Keratinocyte (primary cell): ENCODE measurements around the gene PRKN. TPM values are rescaled to one million over a fixed set of nuclear protein-coding genes. Genes with fewer than 3 reads are reported as not detected.

Source experiments
- DNase-seq: peaks from one replicate; pipeline ENCODE4 v3.0.0-alpha.2; 2011; ENCODE audit warnings: low read depth, missing footprints, low spot score
- FAIRE-seq: peaks from 2 replicates; lab custom pipeline; 2011; peaks lifted over from hg19 to GRCh38; lab: Jason Lieb, UNC
- H2AFZ ChIP-seq: 2 replicates; pipeline ENCODE4 v1.6.0; 2012; ENCODE audit warnings: low read length, control low read depth, inconsistent platforms; ENCODE audit not compliant: control insufficient read depth
- H3K27ac ChIP-seq: 2 replicates; pipeline ENCODE4 v1.5.1; 2011; ENCODE audit warnings: low read length; ENCODE audit not compliant: control insufficient read depth, insufficient read depth
- H3K27me3 ChIP-seq: 3 replicates; pipeline ENCODE4 v1.6.0; 2011; ENCODE audit warnings: low read length; ENCODE audit not compliant: control insufficient read depth, insufficient read depth; ENCODE audit errors: extremely low read depth
- H3K36me3 ChIP-seq, 2 experiments: 2 replicates in 1 of 2; 3 replicates in 1 of 2; pipeline ENCODE4 v1.5.1; 2011; ENCODE audit warnings: low read length in 2 of 2, mild to moderate bottlenecking in 1 of 2; ENCODE audit not compliant: control insufficient read depth in 2 of 2, insufficient read depth in 2 of 2; ENCODE audit errors: extremely low read depth in 1 of 2
- H3K4me1 ChIP-seq: 3 replicates; pipeline ENCODE4 v1.5.1; 2011; ENCODE audit warnings: low read length; ENCODE audit not compliant: control insufficient read depth, insufficient read depth; ENCODE audit errors: extremely low read depth
- H3K4me2 ChIP-seq: 3 replicates; pipeline ENCODE4 v1.6.0; 2011; ENCODE audit warnings: low read depth, low read length; ENCODE audit not compliant: control insufficient read depth, insufficient read depth; ENCODE audit errors: extremely low read depth
- H3K4me3 ChIP-seq, 3 experiments: fragments of 200-600 bp in 1 of 3; sonication (generic) in 1 of 3; 2 replicates in 2 of 3; 3 replicates in 1 of 3; pipeline ENCODE4 v1.5.1; 2011 to 2016; ENCODE audit warnings: low read length in 3 of 3, mild to moderate bottlenecking in 3 of 3, control low read depth in 2 of 3, inconsistent platforms in 1 of 3, low read depth in 1 of 3, mixed read lengths in 1 of 3, mixed run types in 1 of 3, moderate library complexity in 1 of 3; ENCODE audit not compliant: control insufficient read depth in 2 of 3, insufficient read depth in 2 of 3; ENCODE audit errors: extremely low read depth in 1 of 3
- H3K79me2 ChIP-seq: 2 replicates; pipeline ENCODE4 v1.6.0; 2012; ENCODE audit warnings: low read length; ENCODE audit not compliant: control insufficient read depth, insufficient read depth
- H3K9ac ChIP-seq: 3 replicates; pipeline ENCODE4 v1.6.0; 2011; ENCODE audit warnings: low read length; ENCODE audit not compliant: control insufficient read depth, insufficient read depth; ENCODE audit errors: extremely low read depth
- H3K9me1 ChIP-seq: 3 replicates; pipeline ENCODE4 v1.6.0; 2011; ENCODE audit warnings: low read length; ENCODE audit not compliant: control insufficient read depth, insufficient read depth; ENCODE audit errors: extremely low read depth
- H3K9me3 ChIP-seq: 2 replicates; pipeline ENCODE4 v1.5.1; 2012; ENCODE audit warnings: low read depth, low read length; ENCODE audit not compliant: control insufficient read depth
- H4K20me1 ChIP-seq: 3 replicates; pipeline ENCODE4 v1.6.0; 2011; ENCODE audit warnings: low read length; ENCODE audit not compliant: control insufficient read depth, insufficient read depth; ENCODE audit errors: extremely low read depth
- CTCF ChIP-seq, 3 experiments: IDR thresholded peaks in 1 of 3; conservative IDR thresholded peaks in 1 of 3; optimal IDR thresholded peaks in 1 of 3; 2 replicates in 2 of 3; 3 replicates in 1 of 3; pipeline versions ENCODE3 to v1.5.1; 2011; ENCODE audit warnings: low read length in 3 of 3, mild to moderate bottlenecking in 3 of 3, moderate library complexity in 2 of 3, control low read depth in 1 of 3, inconsistent platforms in 1 of 3; ENCODE audit not compliant: insufficient read depth in 2 of 3; ENCODE audit errors: extremely low read depth in 1 of 3
- EZH2 ChIP-seq: IDR thresholded peaks from one replicate; pipeline ENCODE4 v1.6.1; 2012; ENCODE audit warnings: inconsistent platforms, mild to moderate bottlenecking, low read length, moderate library complexity
- dilution Hi-C: fragments of 300-500 bp; cut with MboI; formaldehyde crosslinking; loops from one replicate; pipeline ENCODE4 v1.7.0; 2020; ENCODE audit warnings: low sequenced_read_pairs; ENCODE audit not compliant: extremely low pct_ligation_motif_present
- polyA plus RNA-seq, 5 experiments: library from polyadenylated mRNA; depleted of rRNA in 3 of 5; stranded (reverse) in 3 of 5; stranded (forward) in 1 of 5; unstranded in 1 of 5; fragments of >200 nt; gene quantifications; 1 replicate in 1 of 5; 2 replicates in 3 of 5; 3 replicates in 1 of 5; pipeline versions ENCODE4 v1.2.1 to v1.2.3, GENCODE V29; 2011 to 2012; ENCODE audit warnings: missing spikeins in 2 of 5, low read depth in 1 of 5, low replicate concordance in 1 of 5

Gene PRKN
- polyA plus RNA-seq, 1 donor (not counting 4 experiments of a cell fraction or from before 2014, with no cell fraction given): 0.67 TPM

- dilution Hi-C loops: no loop called here
- DNase-seq (no peak), FAIRE-seq (no peak)
- H3K4me2 ChIP-seq: no peak overlapping the region
- H3K27ac ChIP-seq: no peak overlapping the region
- no peak overlapping the region for H2AFZ ChIP-seq
- no peaks in the 10 kb centered on the region for H4K20me1 ChIP-seq
- H3K9me3 ChIP-seq: no peaks in the 10 kb centered on the region
- H3K4me1 ChIP-seq: no peaks in the 10 kb centered on the region
- H3K27me3 ChIP-seq: no peaks in the 10 kb centered on the region
- no peaks in the 10 kb centered on the region for H3K36me3 ChIP-seq
- TF ChIP-seq EZH2 (no peak), CTCF (optimal IDR thresholded peaks at IDR 0.05 in 1 of 3, IDR thresholded peaks at IDR 0.05 in 1 of 3, conservative IDR thresholded peaks at IDR 0.05 in 1 of 3; ENCODE audit: extremely low read depth in 1 of 3, insufficient read depth in 2 of 3, low read length in 3 of 3) (no peak)
- H3K9ac ChIP-seq: no peak overlapping the region
- H3K9me1 ChIP-seq: no peaks in the 10 kb centered on the region
- no peak overlapping the region for H3K4me3 ChIP-seq
- H3K79me2 ChIP-seq: no peaks in the 10 kb centered on the region
Observed at GRCh38 chr6:161590961-161591627, 1136.5 kb downstream of the PRKN start.

GRCh38 chr6:161586887-161587286 is 1140.7 kb downstream of the PRKN start:
- FAIRE-seq: no peak
- no peak overlapping the region for H3K27ac ChIP-seq
- dilution Hi-C loops: no loop called here

More at GRCh38 chr6:161586887-161587286, 1140.7 kb downstream of the PRKN start:
- no peak for DNase-seq
- H2AFZ ChIP-seq: no peak overlapping the region
- H3K79me2 ChIP-seq: no peaks in the 10 kb centered on the region
- H3K4me3 ChIP-seq: no peak overlapping the region
- peaks cover 18% of the 10 kb centered on the region for H3K4me1 ChIP-seq
- H3K9me1 ChIP-seq: no peaks in the 10 kb centered on the region
- H3K9ac ChIP-seq: no peak overlapping the region
- H3K4me2 ChIP-seq: no peak overlapping the region
- no peak for TF ChIP-seq CTCF (optimal IDR thresholded peaks at IDR 0.05 in 1 of 3, IDR thresholded peaks at IDR 0.05 in 1 of 3, conservative IDR thresholded peaks at IDR 0.05 in 1 of 3; ENCODE audit: extremely low read depth in 1 of 3, insufficient read depth in 2 of 3, low read length in 3 of 3)
- TF ChIP-seq EZH2: no peak
- no peaks in the 10 kb centered on the region for H4K20me1 ChIP-seq
- H3K27me3 ChIP-seq: no peaks in the 10 kb centered on the region
- no peaks in the 10 kb centered on the region for H3K9me3 ChIP-seq
- H3K36me3 ChIP-seq: no peaks in the 10 kb centered on the region
